Stimulated activated CD8-positive, alpha-beta memory T cell treated with anti-CD3 and anti-CD28 coated beads, Interleukin-7, amount 100 ng/mL, for 1 hour (primary cell): ENCODE data around the gene BLVRA.
A peak's percentile ranks its signal among the peaks of the same experiment; 100 is the strongest.
"Not testable (repeated sequence)": the region's sequence is repeated elsewhere in the genome, so short reads cannot be mapped to it uniquely, and the experiment has no call there.

Source experiments
- DNase-seq, 2 donors: peaks; one replicate each; pipeline ENCODE4 v3.0.0-alpha.2; 2020; ENCODE audit warnings: low read depth in 2 of 2

Gene BLVRA, protein sequence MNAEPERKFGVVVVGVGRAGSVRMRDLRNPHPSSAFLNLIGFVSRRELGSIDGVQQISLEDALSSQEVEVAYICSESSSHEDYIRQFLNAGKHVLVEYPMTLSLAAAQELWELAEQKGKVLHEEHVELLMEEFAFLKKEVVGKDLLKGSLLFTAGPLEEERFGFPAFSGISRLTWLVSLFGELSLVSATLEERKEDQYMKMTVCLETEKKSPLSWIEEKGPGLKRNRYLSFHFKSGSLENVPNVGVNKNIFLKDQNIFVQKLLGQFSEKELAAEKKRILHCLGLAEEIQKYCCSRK

DNA sequence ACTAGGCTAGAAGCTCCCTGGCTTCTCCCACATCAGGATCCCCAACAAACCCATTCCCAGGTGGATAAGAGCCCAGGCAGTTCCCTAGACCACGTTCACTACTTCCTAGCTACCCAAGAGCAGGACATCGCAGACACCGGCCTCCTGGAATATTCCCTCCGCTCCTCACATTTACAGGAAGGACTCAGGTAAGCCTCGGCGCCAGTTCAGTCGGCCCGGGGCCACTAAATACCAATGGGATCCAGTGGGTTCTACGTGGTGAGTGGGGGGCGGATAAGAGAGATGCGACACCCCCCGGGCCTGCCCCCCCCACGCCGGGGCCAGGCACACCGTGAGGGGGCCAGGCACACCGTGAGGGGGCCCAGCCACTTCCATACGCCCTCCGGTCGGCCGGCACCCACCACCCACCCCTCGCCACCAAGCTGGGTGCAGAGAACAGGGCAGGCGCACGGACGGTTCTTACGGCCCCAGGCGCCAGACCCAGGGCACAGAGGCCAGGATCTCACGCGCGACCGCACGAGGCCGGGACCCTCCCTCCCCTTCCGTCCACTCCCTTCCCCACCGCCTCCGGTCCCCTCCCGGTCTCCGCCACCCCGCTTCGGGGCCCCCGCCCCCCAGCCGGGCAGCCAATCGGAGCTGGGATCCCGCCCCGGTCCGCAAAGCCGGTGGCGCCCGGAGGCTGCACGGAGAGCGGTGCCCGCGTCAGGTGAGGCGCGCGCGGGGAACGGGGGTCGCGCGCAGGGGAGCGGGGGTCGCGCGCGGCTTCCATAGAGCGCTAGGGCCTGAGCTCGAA, at the start of gene BLVRA:
Gene BLVRA, plus strand, starts transcription at position 652 of the 793 bp plus-strand sequence. CDS start 12,479 bp downstream, outside the sequence.
- peak; percentile 30 to 37 for DNase-seq

GRCh38 chr7:43711503-43711902, 47.0 kb upstream of the BLVRA start:
- no peak for DNase-seq

- DNase-seq = not testable (repeated sequence)
Observed at GRCh38 chr7:43715966-43716365, 42.5 kb upstream of the BLVRA start.

DNA sequence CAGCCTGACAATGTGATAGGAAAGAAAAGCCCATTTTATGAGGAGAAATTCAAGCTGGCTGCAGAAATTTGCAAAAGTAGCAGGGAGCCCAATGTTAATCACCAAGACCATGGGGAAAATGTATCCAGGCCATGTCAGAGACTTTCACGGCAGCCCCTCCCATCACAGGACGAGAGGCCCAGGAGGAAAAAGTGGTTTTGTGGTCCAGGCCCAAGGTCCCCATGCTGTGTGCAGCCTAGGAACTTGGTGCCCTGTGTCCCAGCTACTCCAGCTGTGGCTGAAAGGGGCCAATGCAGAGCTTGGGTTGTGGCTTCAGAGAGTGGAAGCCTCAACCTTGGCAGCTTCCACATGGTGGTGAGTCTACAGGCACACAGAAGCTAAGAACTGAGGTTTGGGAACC, 41.9 kb upstream of the BLVRA start:
- DNase-seq = no peak

DNA sequence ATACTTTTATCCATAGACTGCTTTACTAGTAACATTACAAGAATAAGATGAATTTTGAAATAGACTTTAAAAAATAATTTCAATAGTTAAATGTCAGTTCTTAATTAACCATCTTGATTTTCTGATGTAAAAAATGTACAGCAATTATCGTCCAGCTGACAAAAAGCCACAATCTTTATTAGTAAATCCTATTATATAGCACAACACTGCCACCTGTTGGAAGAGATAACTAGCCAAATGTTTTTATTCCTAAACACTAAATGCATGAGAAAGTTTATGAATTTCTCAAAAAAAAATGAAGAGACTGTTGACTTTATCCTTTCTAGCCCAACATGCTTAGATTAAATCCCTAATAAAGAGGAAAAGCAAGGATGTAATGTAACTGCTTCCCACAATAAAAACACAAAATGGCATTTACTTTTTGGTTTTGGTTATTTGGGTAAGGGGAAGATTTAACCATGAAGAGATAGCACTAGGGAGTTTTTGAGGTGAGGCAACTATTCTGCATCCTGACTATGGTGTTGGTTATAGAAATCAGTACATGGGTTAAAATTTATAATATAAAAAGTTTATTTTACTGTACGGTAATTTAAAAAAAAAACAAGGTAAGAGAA, 37.2 kb upstream of the BLVRA start:
- no peak for DNase-seq

GRCh38 chr7:43723007-43723341, 35.5 kb upstream of the BLVRA start:
- no peak for DNase-seq

DNA sequence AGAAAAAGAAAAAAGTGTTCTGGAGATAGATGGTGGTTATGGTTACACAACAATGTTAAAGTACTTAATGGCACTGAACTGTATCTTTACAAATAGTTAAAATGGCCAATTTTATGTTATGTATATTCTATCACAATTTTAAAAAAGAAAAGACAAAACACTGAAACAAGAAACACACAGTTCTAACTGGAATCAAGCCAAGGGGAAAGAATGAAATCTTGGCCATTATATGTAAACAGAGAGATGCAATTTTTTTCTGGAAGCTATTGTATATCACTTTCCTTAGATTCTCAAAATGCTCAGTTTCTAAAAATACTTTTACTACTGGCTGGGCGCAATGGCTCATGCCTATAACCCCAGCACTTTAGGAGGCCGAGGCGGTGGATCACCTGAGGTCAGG, 33.2 kb upstream of the BLVRA start:
- no peak for DNase-seq

GRCh38 chr7:43726466-43726865, 32.0 kb upstream of the BLVRA start:
- no peak for DNase-seq

DNA sequence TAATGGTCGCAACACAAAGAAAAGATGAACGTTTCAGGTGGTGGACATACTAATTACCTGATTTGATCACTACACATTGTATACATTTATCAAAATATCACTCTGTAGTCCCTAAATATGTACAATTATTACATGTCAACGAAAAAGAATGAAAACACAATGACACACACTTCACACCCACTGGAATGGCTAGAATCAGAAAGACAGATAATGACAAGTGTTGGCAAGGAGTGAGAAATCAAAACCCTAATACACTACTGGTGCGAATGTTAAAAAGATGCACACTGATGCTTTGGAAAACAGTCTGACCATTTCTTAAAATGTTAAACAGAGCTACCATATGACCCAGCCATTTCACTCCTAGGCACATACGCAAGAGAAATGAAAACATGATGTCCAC, 31.5 kb upstream of the BLVRA start:
- DNase-seq = no peak

DNA sequence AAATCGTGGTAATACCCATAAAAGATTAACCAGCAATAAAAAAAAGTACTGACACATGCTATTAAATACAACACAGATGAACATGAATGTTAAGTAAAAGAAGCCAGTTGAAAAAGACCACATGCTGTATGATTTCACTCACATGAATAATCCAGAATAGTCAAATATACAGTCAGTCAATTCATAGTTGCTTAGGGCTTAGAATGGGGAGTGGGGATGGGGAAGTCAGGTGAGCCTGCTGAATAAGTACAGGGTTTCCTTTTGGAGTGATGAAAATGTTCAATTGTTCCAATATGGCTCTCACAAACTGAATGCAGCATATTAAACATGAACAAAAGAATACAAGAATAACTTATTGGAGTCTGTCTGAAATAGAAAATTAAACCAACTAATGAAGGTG, 31.0 kb upstream of the BLVRA start:
- no peak for DNase-seq

- DNase-seq = peak; percentile 55 to 62
Observed at GRCh38 chr7:43729214-43729923, 29.1 kb upstream of the BLVRA start, which contains the start of gene COA1. Gene COA1 (minus strand): TSS chr7:43729523. CDS start chr7:43648614, 80,909 bp downstream.

DNA sequence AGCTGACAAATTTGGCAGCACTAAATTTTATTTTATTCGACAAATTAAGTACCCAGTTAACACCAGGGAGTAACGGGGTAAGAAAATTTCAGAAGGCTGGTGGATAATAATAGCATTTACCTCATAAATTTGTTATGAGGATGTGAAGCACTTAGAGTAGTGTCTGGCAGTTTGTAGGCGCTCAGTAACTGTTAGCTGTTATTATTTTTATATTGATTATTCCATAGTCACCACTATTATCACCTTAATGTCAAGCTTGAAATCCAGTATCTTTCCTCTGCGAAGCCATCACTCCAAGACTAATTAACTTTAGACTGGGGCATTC, 28.6 kb upstream of the BLVRA start:
- DNase-seq = no peak

DNA sequence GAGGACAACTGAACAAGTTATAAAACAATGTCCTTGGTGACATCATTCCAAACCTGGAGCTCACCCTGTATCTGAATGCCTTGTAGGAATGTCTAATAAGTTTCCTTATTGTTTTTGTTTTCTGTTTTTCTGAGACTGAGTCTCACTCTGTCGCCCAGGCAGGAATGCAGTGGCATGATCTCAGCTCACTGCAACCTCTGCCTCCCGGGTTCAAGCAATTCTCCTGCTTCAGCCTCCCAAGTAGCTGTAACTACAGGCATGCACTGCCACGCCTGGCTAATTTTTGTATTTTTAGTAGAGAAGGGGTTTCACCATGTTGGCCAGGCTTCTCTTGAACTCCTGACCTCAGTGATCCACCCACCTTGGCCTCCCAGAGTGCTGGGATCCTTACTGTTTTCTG, 27.0 kb upstream of the BLVRA start:
- not testable (repeated sequence) for DNase-seq

DNA sequence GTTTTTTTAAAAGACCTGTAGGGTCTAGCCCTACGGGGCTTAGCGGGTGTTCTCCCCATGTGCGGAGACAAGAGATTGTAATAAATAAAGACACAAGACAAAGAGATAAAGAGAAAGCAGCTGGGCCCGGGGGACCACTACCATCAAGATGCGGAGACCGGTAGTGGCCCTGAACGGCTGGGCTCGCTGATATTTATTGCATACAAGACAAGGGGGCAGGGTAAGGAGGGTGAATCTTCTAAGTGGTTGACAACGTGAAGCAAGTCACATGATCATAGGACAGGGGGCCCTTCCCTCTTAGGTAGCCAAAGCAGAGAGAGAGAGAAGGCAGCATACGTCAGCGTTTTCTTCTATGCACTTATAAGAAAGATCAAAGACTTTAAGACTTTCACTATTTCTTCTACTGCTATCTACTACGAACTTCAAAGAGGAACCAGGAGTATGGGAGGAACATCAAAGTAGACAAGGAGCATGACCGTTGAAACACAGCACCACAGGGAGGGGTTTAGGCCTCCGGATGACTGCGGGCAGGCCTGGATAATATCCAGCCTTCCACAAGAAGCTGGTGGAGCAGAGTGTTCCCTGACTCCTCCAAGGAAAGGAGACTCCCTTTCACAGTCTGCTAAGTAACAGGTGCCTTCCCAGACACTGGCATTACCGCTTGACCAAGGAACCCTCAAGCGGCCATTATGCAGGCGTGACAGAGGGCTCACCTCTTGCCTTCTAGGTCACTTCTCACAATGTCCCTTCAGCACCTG, 23.7 kb upstream of the BLVRA start:
- DNase-seq = not testable (repeated sequence)

DNA sequence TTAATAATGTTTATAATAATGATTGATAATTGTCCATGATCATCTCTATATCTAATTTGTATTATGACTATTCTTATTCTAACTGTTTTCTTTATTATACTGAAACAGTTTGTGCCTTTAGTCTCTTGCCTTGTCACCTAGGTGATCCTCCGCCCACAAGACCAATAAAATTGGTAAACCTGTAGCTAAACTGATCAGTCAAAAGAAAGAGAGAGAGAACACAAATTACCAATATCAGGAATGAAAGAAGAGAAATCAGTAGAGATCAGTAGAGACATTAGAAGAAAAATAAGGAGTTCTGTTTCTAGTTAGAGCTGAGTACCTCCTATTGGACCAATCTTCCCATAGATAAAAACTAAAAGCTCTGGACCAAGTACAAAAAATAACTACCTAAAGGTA, 23.1 kb upstream of the BLVRA start:
- DNase-seq = no peak

DNA sequence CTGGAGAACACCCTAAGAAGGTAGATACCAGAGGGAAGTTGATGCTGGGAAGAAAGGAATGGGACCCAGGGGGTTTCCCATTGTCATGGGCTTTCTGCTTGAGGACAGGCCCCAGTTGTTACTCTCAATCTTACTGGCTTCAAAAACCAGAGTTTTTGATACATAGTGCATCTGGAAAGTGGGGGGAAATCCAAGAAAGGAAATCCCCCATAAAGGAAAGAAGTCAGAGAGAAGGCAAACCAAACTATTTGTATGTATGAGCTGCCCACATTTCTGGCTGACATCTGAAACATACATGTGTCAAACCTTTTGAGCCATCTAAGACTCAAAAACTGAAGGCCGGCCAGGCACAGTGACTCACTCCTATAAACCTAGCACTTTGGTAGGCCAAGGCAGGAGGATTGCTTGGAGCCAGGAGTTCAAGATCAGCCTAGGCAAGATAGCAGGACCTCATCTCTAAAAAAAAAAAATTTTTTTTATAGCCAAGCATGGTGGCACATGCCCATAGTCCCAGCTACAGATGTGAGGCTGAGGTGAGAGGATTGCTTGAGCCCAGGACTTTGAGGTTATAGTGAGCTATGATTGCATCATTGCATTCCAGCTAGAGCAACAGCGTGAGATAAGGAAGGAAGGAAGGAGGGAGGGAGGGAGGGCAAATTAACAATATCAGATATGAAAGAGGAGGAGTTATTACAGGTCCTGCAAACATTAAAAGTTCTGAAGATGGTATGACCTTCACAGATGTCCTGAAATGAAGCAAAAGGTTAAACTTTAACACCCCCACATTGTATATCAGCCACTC, 22.5 kb upstream of the BLVRA start:
- no peak for DNase-seq

- no peak for DNase-seq
Observed at GRCh38 chr7:43737467-43738127, 20.9 kb upstream of the BLVRA start.

DNA sequence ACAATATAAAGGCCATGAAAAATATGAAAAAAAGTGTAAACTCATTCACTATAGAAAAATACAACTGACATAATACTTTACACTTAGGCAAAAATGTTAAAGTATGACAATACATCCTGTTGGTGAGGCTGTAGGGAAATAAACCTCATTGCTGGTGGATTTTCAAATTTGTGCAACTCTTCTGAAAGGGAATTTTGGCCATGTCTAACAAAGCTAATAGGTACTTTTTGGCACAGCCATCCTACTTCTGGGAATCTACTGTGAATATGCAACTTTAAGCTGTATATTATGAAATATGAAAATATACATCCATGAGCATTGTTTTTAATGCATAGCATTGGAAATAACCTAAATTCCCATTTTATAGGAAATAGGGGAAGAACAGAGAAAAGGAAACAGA, 15.8 kb upstream of the BLVRA start:
- DNase-seq = no peak

GRCh38 chr7:43747328-43748105, 11.0 kb upstream of the BLVRA start:
- DNase-seq = no peak
